AG04450 (cell line): ENCODE data around the gene PARP6. TPM values are rescaled to one million over a fixed set of nuclear protein-coding genes. Genes with fewer than 3 reads are reported as not detected.
A peak's percentile ranks its signal among the peaks of the same experiment; 100 is the strongest.

ENCODE experiments used
- CTCF ChIA-PET: fragments of 300-600, 350-600 bp; formaldehyde crosslinking; extraction: SDS; loops from one replicate; lab custom pipeline; 2022; ENCODE audit warnings: antibody characterized with exemption, inconsistent platforms; lab: Charles Lee
- POLR2A ChIA-PET: fragments of 350-600 bp; formaldehyde crosslinking; extraction: SDS; loops from one replicate; lab custom pipeline; 2021; ENCODE audit warnings: antibody characterized with exemption, inconsistent platforms; lab: Yijun Ruan, JAX
- DNase-seq: peaks from one replicate; pipeline ENCODE4 v3.0.0-alpha.2; 2011; ENCODE audit warnings: low read depth, low spot score
- H3K27ac ChIP-seq: one replicate; pipeline ENCODE4 v1.5.1; 2012; ENCODE audit warnings: low read depth, low read length, control low read depth
- H3K27me3 ChIP-seq: one replicate; pipeline ENCODE4 v1.6.0; 2012; ENCODE audit warnings: low read length; ENCODE audit not compliant: control insufficient read depth, insufficient read depth
- H3K4me3 ChIP-seq: 2 replicates; pipeline ENCODE4 v1.5.1; 2011; ENCODE audit warnings: mild to moderate bottlenecking, low read depth, low read length, control low read depth
- H3K9me3 ChIP-seq: 2 replicates; pipeline ENCODE4 v1.5.1; 2012; ENCODE audit warnings: low read length; ENCODE audit not compliant: control insufficient read depth, insufficient read depth
- polyA plus RNA-seq: library from polyadenylated mRNA; depleted of rRNA; stranded (reverse); fragments of >200 nt; gene quantifications from 2 replicates; pipeline ENCODE4 v1.2.3, GENCODE V29; 2011
- TF ChIP-seq, protein P1 (sequence below): IDR thresholded peaks from 2 replicates; pipeline ENCODE4 v1.5.1; 2011; ENCODE audit warnings: low read depth, low read length, control low read depth, inconsistent platforms

PARP6 gene
- polyA plus RNA-seq, 1 experiment, result 57.8 TPM

DNA sequence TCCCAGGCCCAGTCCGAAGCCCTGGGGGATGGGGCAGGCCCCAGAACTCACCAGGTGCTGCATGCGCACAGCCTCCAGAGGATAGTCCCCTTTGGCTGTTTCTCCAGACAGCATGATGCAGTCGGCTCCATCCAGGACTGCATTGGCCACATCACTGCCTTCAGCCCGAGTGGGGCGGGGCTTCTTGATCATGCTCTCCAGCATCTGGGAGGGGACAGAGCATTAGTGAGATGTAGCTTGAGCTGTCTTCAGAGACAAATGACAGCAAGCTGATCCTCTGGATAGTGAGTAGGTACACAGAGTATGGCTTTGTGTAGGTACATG lies 65.7 kb downstream of the PARP6 start:
- Histone ChIP-seq H3K9me3 (no peaks in the 10 kb centered on the region; the same call in 1 of the 2 replicates), H3K4me3 (no peak overlapping the region), H3K27me3 (no peaks in the 10 kb centered on the region), H3K27ac (no peak overlapping the region)
- ChIA-PET CTCF (interaction anchor here (0.6 kb wide), 1 partner anchor 68 kb away, joined by 7 read pairs; no protein-coding TSS in a partner anchor), POLR2A (interaction anchor here (1.0 to 2.1 kb wide), 2 partner anchors 20 to 24 kb away, joined by 6 to 7 read pairs; no protein-coding TSS in a partner anchor)
- DNase-seq, result no peak
- TF ChIP-seq, protein P1, sequence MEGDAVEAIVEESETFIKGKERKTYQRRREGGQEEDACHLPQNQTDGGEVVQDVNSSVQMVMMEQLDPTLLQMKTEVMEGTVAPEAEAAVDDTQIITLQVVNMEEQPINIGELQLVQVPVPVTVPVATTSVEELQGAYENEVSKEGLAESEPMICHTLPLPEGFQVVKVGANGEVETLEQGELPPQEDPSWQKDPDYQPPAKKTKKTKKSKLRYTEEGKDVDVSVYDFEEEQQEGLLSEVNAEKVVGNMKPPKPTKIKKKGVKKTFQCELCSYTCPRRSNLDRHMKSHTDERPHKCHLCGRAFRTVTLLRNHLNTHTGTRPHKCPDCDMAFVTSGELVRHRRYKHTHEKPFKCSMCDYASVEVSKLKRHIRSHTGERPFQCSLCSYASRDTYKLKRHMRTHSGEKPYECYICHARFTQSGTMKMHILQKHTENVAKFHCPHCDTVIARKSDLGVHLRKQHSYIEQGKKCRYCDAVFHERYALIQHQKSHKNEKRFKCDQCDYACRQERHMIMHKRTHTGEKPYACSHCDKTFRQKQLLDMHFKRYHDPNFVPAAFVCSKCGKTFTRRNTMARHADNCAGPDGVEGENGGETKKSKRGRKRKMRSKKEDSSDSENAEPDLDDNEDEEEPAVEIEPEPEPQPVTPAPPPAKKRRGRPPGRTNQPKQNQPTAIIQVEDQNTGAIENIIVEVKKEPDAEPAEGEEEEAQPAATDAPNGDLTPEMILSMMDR, result no peak

DNA sequence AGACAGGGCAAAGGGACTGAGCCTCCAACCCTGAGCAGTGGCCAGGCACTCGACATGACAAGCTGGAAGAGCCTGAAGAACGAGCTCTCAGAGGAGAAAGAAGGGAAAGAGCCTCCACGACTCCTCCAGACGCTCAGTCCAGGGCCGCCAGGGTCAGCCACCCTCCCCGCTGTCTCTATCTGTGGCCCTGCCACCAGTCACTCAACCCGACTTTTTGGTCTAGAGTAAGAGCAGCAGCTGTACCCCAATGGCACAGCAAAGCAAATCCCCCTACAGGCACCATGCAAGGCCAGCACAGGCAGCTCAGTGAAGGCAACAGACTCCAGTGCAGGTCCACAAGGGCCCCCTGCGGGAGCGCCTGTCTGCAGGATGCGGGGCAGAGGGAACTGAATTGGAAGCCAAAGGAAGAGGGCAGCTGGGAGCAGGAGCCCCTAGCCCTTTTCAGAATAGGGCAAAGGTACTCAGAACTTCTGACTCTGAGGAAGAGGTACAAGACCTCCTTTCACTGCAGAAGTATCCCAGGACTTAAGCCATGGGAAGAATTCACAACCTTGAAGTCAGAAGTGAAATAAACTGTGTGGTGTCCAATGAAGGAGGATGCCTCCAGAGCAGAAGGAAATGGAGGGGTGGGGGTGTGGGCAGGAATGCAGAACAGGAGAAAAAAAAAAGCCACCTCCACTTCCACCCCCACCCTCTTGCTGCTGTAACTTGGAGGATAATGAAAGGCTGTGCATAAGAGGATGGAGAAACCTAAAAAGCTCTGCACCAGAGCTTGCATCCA lies 66.3 kb downstream of the PARP6 start:
- POLR2A ChIA-PET, result interaction anchor here (1.0 to 2.1 kb wide), 2 partner anchors 21 to 24 kb away, joined by 6 to 7 read pairs; no protein-coding TSS in a partner anchor
- CTCF ChIA-PET, result interaction anchor here (0.6 kb wide), 1 partner anchor 69 kb away, joined by 7 read pairs; no protein-coding TSS in a partner anchor
- no peak for DNase-seq

DNA sequence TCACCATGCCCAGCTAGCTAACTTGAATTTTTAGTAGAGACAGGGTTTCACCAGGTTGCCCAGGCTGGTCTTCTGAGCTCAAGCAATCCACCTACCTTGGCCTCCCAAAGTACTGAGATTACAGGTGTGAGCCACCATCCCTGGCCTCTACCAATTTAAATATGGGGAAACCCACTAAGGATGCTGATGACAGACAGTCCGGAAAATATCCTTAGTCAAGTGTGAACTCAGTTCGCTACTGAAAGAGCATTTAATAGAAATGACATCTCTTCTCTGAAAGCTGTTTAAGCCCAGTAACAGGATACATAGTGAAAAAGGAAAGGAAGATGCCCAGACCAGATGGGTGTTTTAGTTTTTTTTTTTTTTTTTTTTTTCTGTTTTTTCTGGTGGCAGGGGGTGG lies 67.1 kb downstream of the PARP6 start:
- Histone ChIP-seq H3K27ac (peak overlapping the region; percentile 31), H3K4me3 (no peak overlapping the region), H3K27me3 (no peaks in the 10 kb centered on the region), H3K9me3 (no peaks in the 10 kb centered on the region; the same call in 1 of the 2 replicates)
- ChIA-PET POLR2A (interaction anchor here (2.1 kb wide), 1 partner anchor 21 kb away, joined by 6 read pairs; no protein-coding TSS in a partner anchor), CTCF (interaction anchor here (0.7 kb wide), 1 partner anchor 197 kb away, joined by 10 read pairs; no protein-coding TSS in a partner anchor)
- TF ChIP-seq, protein P1, result no peak
- no peak for DNase-seq

More for the DNA sequence above, 66.3 kb downstream of the PARP6 start:
- TF ChIP-seq, protein P1, result no peak
- H3K27ac ChIP-seq, result peak overlapping the region; percentile 31
- H3K27me3 ChIP-seq, result no peaks in the 10 kb centered on the region
- H3K9me3 ChIP-seq, result no peaks in the 10 kb centered on the region; the same call in 1 of the 2 replicates
- H3K4me3 ChIP-seq, result no peak overlapping the region

DNA sequence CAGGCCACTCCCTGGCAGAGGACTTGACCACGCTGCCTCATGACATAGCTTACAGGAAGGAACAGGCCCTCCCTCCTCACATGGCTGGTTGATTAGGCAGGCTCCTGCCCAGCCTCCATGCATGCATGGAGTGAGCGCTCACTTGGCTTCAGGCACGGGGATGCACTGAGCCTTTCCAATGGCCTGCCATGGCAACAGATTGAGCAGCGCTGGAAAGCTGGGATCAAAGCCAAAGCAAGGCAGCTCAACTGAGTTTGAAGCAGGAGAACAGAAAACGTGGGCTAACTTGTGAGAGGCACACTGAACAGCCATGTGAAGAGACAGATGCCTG lies 68.9 kb downstream of the PARP6 start:
- no peaks in the 10 kb centered on the region; the same call in 1 of the 2 replicates for H3K9me3 ChIP-seq
- ChIA-PET CTCF (interaction anchor here (0.6 kb wide), 1 partner anchor 762 kb away, joined by 6 read pairs; no protein-coding TSS in a partner anchor), POLR2A (interaction anchor here (1.1 to 1.9 kb wide), 3 partner anchors 9 to 27 kb away, joined by 3 to 14 read pairs (median 10); partner anchors contain the start of gene PKM)
- H3K27me3 ChIP-seq, result no peaks in the 10 kb centered on the region
- no peak overlapping the region for H3K4me3 ChIP-seq
- TF ChIP-seq, protein P1, result no peak
- H3K27ac ChIP-seq, result peak overlapping the region; percentile 52
- DNase-seq, result peak; percentile 48
